ENCODE results near the gene KRT6C.

KRT6C gene

GRCh38 chr12:52486166-52487105 lies 12.8 kb upstream of the KRT6C start:
- TF ChIP-seq TAF1 (IDR thresholded peaks at IDR 0.05; ENCODE audit: borderline replicate concordance, low read depth, low read length) (no peak), POLR2AphosphoS5 (IDR thresholded peaks at IDR 0.05; ENCODE audit: low read depth, low read length) (no peak), POLR2A (IDR thresholded peaks at IDR 0.05; ENCODE audit: low read depth, low read length) (no peak)
- no peak for FAIRE-seq
- DNase-seq (ENCODE audit: insufficient read length): no peak

GRCh38 chr12:52480073-52480472 lies 6.5 kb upstream of the KRT6C start:
- FAIRE-seq: no peak
- no peak for TF ChIP-seq POLR2A (IDR thresholded peaks at IDR 0.05; ENCODE audit: low read depth, low read length)
- TF ChIP-seq TAF1 (IDR thresholded peaks at IDR 0.05; ENCODE audit: borderline replicate concordance, low read depth, low read length): no peak
- no peak for TF ChIP-seq POLR2AphosphoS5 (IDR thresholded peaks at IDR 0.05; ENCODE audit: low read depth, low read length)
- DNase-seq (ENCODE audit: insufficient read length): no peak

GRCh38 chr12:52477651-52478050 lies 4.0 kb upstream of the KRT6C start:
- TF ChIP-seq POLR2A (IDR thresholded peaks at IDR 0.05; ENCODE audit: low read depth, low read length) (no peak), TAF1 (IDR thresholded peaks at IDR 0.05; ENCODE audit: borderline replicate concordance, low read depth, low read length) (no peak), POLR2AphosphoS5 (IDR thresholded peaks at IDR 0.05; ENCODE audit: low read depth, low read length) (no peak)
- FAIRE-seq (no peak), DNase-seq (ENCODE audit: insufficient read length) (no peak)

- DNase-seq (ENCODE audit: insufficient read length): no peak
- TF ChIP-seq TAF1 (IDR thresholded peaks at IDR 0.05; ENCODE audit: borderline replicate concordance, low read depth, low read length) (no peak), POLR2A (IDR thresholded peaks at IDR 0.05; ENCODE audit: low read depth, low read length) (no peak), POLR2AphosphoS5 (IDR thresholded peaks at IDR 0.05; ENCODE audit: low read depth, low read length) (no peak)
- no peak for FAIRE-seq
Measured at GRCh38 chr12:52474212-52474611, 607 bp upstream of the KRT6C start.

- DNase-seq (ENCODE audit: insufficient read length) (no peak), FAIRE-seq (no peak)
- no peak for TF ChIP-seq POLR2A (IDR thresholded peaks at IDR 0.05; ENCODE audit: low read depth, low read length)
- no peak for TF ChIP-seq POLR2AphosphoS5 (IDR thresholded peaks at IDR 0.05; ENCODE audit: low read depth, low read length)
Measured at GRCh38 chr12:52469853-52470252, 3.8 kb downstream of the KRT6C start.

- DNase-seq (ENCODE audit: insufficient read length) (no peak), FAIRE-seq (no peak)
- no peak for TF ChIP-seq TAF1 (IDR thresholded peaks at IDR 0.05; ENCODE audit: borderline replicate concordance, low read depth, low read length)
Measured at GRCh38 chr12:52464897-52465296, 8.7 kb downstream of the KRT6C start.

GRCh38 chr12:52461693-52462092 lies 11.9 kb downstream of the KRT6C start:
- FAIRE-seq: no peak
- no peak for DNase-seq (ENCODE audit: insufficient read length)
- TF ChIP-seq TAF1 (IDR thresholded peaks at IDR 0.05; ENCODE audit: borderline replicate concordance, low read depth, low read length): no peak
- TF ChIP-seq POLR2A (IDR thresholded peaks at IDR 0.05; ENCODE audit: low read depth, low read length): no peak
- no peak for TF ChIP-seq POLR2AphosphoS5 (IDR thresholded peaks at IDR 0.05; ENCODE audit: low read depth, low read length)

- TF ChIP-seq POLR2AphosphoS5 (IDR thresholded peaks at IDR 0.05; ENCODE audit: low read depth, low read length) (no peak), TAF1 (IDR thresholded peaks at IDR 0.05; ENCODE audit: borderline replicate concordance, low read depth, low read length) (no peak), POLR2A (IDR thresholded peaks at IDR 0.05; ENCODE audit: low read depth, low read length) (no peak)
- DNase-seq (ENCODE audit: insufficient read length) (no peak), FAIRE-seq (no peak)
Measured at GRCh38 chr12:52458861-52459260, 14.7 kb downstream of the KRT6C start.

- no peak for DNase-seq (ENCODE audit: insufficient read length)
- TF ChIP-seq TAF1 (IDR thresholded peaks at IDR 0.05; ENCODE audit: borderline replicate concordance, low read depth, low read length) (no peak), POLR2A (IDR thresholded peaks at IDR 0.05; ENCODE audit: low read depth, low read length) (no peak), POLR2AphosphoS5 (IDR thresholded peaks at IDR 0.05; ENCODE audit: low read depth, low read length) (no peak)
- FAIRE-seq: no peak
Measured at GRCh38 chr12:52455821-52456220, 17.8 kb downstream of the KRT6C start.

GRCh38 chr12:52454411-52455201 lies 19.0 kb downstream of the KRT6C start:
- no peak for DNase-seq (ENCODE audit: insufficient read length)
- FAIRE-seq: no peak
- TF ChIP-seq TAF1 (IDR thresholded peaks at IDR 0.05; ENCODE audit: borderline replicate concordance, low read depth, low read length): no peak
- no peak for TF ChIP-seq POLR2AphosphoS5 (IDR thresholded peaks at IDR 0.05; ENCODE audit: low read depth, low read length)
- TF ChIP-seq POLR2A (IDR thresholded peaks at IDR 0.05; ENCODE audit: low read depth, low read length): no peak

GRCh38 chr12:52452101-52452500 lies 21.5 kb downstream of the KRT6C start, which contains the start of gene KRT6B:
KRT6B (minus strand) TSS chr12:52452146; CDS start chr12:52452078, 68 bp downstream.
- FAIRE-seq (no peak), DNase-seq (ENCODE audit: insufficient read length) (no peak)
- TF ChIP-seq POLR2A (IDR thresholded peaks at IDR 0.05; ENCODE audit: low read depth, low read length) (no peak), TAF1 (IDR thresholded peaks at IDR 0.05; ENCODE audit: borderline replicate concordance, low read depth, low read length) (no peak), POLR2AphosphoS5 (IDR thresholded peaks at IDR 0.05; ENCODE audit: low read depth, low read length) (no peak)
